Endothelial cell of hepatic sinusoid (primary cell): ENCODE data around the gene TRPV5.

ENCODE experiments used
- in situ Hi-C: cut with HindIII; loops from 2 replicates; pipeline ENCODE4 v1.10.0; 2017; ENCODE audit warnings: low sequenced_read_pairs

Gene TRPV5

GRCh38 chr7:142889816-142890215 is 43.7 kb downstream of the TRPV5 start:
- in situ Hi-C loops: no loop called here

GRCh38 chr7:142887282-142888015 is 46.1 kb downstream of the TRPV5 start:
- in situ Hi-C loops: no loop called here

DNA sequence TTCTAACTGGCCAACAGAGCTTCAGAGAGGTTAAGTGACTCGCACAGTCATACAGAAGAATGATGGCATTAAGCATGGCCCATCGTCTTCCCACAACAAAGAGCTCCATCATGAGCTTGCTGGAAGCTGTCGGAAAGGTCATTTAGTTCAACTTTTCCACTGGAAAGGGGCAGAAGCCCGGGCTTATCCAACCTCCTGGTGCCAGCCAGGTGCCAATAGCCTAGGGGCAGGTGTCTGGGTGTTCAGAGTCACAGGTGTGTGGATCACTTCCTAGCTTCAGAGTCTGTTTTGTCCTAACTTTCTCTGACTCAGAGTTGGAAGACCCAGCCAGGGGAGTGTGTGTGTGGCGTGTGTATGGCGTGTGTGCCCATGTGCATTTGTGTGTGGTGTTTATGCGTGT is 46.7 kb downstream of the TRPV5 start:
- in situ Hi-C loops: no loop called here

GRCh38 chr7:142885311-142886230 is 48.0 kb downstream of the TRPV5 start, which contains the start of gene TRPV6:
Gene TRPV6 (minus strand): TSS chr7:142885745.
- in situ Hi-C loops: no loop called here

- in situ Hi-C loops: no loop called here
Observed at GRCh38 chr7:142884286-142884640, 49.3 kb downstream of the TRPV5 start.

- in situ Hi-C loops: no loop called here
Observed at GRCh38 chr7:142883571-142884285, 49.8 kb downstream of the TRPV5 start.

- in situ Hi-C loops: no loop called here
Observed at GRCh38 chr7:142883145-142883544, 50.4 kb downstream of the TRPV5 start.

- in situ Hi-C loops: no loop called here
Observed at GRCh38 chr7:142882338-142882678, 51.2 kb downstream of the TRPV5 start.

- in situ Hi-C loops: no loop called here
Observed at GRCh38 chr7:142881586-142882337, 51.8 kb downstream of the TRPV5 start.

DNA sequence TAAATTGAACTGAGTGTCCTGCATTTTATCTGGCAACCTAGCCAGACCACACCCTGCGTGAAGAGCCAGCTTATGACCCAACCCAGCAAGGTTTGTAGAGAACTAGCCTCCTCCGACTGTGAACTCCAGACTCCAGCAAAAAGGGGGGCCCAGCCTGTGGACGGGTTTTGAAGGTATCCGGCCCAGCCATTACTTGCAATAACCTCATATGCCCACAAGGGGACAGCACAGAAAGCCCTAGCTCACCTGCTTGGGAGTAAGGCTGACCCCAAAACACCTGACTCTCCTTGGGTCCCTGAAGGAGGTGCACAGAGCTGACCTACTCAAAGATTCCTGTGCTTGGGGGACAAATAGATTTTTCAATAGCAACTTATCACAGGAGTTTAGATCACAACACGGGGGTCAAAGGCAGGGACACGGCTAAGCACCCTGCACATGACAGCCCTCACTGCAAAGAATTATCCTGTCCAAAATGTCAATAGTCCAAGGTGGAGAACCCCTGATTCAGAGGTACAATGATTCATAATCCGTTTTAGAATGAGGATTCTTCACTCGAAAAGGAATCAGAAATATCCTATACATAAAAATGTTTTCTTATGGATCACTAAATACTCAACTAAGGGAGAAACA is 52.6 kb downstream of the TRPV5 start:
- in situ Hi-C loops: no loop called here

DNA sequence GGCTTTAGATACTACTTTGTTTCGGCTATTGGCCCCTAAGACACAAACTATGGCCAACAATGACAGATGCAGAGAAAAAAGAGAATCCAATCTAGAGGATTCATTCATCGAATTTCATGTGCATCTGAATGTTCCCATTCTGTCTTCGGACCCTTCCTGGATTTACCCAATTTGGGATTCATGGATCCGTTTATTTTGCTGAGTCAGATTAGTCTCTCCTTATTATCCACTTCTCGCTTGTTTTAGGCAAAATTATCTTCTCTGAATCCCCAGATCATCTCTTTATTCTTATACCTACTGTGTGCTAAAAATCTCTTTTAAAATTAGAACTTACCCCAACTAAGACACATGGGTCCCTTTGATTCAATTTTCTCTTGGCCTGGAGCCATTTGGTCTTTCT is 54.5 kb downstream of the TRPV5 start:
- in situ Hi-C loops: no loop called here

- in situ Hi-C loops: no loop called here
Observed at GRCh38 chr7:142878315-142878714, 55.2 kb downstream of the TRPV5 start.

GRCh38 chr7:142876991-142877910 is 56.3 kb downstream of the TRPV5 start:
- in situ Hi-C loops: no loop called here

GRCh38 chr7:142876236-142876960 is 57.1 kb downstream of the TRPV5 start:
- in situ Hi-C loops: no loop called here

DNA sequence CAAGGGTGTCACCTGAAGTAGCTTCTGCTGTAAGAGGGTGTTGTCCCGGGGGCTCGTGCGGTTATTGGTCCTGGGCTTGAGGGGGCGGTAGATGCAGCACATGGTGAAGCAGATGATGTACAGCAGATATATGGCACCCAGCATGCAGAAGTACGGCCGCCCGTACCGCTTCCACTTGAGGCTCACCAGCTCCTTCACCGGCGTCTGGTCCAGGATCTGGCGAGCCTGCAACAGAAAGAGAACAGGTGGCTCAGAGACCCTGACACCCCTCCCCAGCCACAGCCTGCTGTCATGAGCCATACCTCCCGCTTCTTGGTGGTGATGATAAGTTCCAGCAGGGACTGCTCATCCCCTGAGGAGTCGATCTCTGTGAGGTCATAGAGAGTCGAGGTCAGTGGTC is 58.1 kb downstream of the TRPV5 start:
- in situ Hi-C loops: no loop called here

DNA sequence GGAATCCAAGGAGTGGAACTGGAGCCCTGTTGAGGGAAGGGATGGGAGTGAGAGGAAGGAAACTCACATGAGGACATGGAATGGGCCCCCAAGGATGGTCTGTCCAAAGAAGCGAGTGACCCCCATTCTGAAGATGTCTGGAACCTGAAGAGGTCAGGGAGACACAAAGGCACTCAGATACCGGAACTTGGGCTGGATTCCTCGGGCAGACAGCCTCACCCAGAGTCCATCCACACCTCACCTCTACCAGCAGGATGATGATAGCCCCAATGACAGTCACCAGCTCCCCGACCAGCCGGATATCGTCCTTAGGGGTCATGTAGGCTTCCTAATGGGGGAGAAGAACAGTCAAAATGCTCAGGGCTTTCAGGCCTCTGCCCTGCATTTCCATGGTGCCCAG is 58.7 kb downstream of the TRPV5 start:
- in situ Hi-C loops: no loop called here

DNA sequence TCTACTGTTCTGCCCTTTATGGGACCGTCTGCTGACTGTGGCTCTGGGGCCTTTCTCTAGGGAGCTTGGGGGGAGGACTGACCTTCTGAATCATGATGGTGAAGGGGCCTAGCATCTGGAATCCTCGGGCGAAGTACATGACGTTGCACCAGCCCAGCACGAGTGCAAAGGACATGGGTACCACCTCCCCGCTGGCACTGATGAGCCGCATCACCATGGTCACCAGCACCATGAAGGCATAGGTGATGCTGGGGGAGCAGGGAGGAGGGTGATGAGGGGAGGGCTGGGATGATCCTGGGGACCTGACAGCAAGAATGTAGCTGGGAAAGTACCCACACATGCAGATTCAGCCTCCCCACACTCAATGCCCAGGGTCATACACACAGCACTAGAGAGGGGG is 59.1 kb downstream of the TRPV5 start:
- in situ Hi-C loops: no loop called here

DNA sequence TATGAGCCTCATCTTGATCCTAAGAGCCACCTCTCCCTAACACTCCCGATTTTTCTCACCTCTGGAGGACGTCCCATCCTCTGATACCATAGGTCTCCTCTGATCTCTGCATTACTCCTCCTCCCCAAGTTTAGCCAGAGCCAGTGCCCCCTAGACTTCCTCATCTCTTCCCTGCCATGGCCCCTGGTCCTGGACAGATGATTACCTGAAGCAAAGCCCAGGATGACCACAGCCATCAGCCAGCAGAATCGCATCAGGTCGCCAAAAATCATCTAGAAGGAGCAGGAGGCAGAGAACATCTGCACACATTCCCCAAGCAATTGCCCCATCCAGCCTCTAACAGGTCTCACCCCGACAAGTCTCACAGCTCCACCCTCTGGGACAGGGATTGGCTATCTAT is 59.7 kb downstream of the TRPV5 start:
- in situ Hi-C loops: no loop called here
